ENCODE results near the gene RPTOR.

RPTOR gene

GRCh38 chr17:80902197-80902962 lies 357.7 kb downstream of the RPTOR start:
- DNase-seq = no peak

GRCh38 chr17:80902963-80903611 lies 358.4 kb downstream of the RPTOR start:
- no peak for DNase-seq

GRCh38 chr17:80904036-80904753 lies 359.6 kb downstream of the RPTOR start:
- no peak for DNase-seq

DNA sequence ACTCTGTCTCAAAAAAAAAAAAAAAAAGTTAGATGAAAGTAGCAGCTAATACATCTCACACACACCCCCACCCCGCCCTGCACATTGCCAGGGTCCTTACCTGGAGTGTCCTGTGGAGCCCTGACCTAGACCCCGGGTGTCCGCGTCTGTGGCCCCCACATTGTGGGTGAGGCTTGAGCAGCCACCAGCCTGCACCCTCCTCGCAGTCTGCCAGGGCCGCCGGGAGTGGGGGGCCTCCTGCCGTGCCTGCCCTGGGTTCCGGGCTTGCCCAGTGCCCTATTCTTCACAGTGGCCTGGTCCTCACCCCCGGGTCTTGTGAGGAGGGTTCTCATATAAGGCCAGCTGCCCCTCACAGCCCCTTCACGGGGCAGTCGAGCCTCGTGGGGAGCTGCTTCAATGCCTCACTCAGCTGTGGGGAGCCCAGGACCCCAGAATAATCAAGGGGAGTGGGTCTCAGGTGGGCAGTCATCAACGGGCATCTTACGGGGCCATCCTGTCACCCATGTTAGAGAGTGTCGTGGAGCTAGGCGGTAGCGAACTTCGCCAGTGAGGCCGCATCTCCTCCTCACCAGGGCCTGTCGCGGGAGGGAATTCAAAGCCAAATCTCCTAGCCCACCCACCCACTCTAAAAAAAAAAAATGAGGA lies 361.1 kb downstream of the RPTOR start:
- DNase-seq = no peak

GRCh38 chr17:80906364-80907259 lies 362.0 kb downstream of the RPTOR start:
- no peak for DNase-seq

GRCh38 chr17:80907281-80907680 lies 362.6 kb downstream of the RPTOR start:
- no peak for DNase-seq

DNA sequence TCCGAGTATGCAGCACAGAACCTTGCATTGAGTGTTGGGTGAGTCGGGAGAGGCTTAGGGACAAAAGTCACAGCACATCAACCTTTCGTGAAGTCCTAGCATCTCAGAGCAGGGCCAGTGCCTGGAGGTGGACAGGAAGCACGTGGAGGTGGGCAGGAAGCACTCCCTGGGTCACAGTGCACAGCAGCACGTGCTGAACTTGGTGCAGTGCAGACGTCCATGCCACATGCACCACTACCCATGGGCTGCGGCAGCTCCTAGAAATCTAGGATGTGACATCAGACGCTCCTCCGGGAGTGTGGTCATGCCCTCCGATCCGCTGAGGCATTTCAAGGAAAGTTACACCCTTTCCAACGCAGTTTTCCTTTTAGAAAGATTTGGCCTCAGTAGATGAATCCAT lies 363.6 kb downstream of the RPTOR start:
- no peak for DNase-seq

- DNase-seq = no peak
Observed at GRCh38 chr17:80908776-80909175, 364.1 kb downstream of the RPTOR start.

GRCh38 chr17:80909635-80910034 lies 365.0 kb downstream of the RPTOR start:
- no peak for DNase-seq

DNA sequence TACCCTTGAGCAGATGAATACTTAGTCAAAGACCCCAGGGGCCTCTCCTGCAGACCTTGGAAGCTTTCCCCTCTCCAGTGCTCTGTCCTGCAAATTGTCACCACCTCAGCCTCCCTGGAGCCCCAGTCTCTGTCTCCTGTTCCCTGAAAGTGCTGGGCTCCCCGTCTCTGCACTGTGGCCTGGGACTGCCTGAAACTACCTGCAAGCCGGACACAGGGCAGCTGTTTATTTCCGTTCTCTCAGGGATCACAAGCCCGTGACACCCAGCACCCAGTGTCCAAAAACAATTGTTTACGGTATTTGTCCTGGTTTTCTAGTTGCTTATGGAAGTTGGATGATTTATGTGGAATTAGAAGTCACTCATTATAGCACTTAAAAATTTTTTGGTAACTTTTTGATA lies 365.4 kb downstream of the RPTOR start:
- DNase-seq = no peak

DNA sequence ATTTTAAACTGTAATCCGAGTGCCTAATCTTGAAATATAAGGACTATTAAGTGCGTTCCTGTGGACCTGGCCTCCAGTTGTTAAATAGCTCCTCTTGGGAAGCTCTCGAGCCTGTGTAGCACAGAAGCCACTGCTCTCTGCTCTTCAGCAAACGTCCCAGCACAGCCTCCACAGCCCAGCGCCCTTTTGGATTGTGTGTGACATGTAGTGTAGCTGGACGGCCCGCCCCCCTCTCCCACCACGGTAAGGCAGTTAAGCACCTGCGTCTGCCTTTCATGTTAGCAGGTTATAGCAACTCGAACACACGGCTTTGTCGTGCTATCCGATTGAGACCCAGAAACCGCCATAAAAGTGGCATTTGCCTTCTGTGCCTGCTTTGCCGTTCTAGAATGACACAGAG lies 367.8 kb downstream of the RPTOR start:
- DNase-seq = no peak

DNA sequence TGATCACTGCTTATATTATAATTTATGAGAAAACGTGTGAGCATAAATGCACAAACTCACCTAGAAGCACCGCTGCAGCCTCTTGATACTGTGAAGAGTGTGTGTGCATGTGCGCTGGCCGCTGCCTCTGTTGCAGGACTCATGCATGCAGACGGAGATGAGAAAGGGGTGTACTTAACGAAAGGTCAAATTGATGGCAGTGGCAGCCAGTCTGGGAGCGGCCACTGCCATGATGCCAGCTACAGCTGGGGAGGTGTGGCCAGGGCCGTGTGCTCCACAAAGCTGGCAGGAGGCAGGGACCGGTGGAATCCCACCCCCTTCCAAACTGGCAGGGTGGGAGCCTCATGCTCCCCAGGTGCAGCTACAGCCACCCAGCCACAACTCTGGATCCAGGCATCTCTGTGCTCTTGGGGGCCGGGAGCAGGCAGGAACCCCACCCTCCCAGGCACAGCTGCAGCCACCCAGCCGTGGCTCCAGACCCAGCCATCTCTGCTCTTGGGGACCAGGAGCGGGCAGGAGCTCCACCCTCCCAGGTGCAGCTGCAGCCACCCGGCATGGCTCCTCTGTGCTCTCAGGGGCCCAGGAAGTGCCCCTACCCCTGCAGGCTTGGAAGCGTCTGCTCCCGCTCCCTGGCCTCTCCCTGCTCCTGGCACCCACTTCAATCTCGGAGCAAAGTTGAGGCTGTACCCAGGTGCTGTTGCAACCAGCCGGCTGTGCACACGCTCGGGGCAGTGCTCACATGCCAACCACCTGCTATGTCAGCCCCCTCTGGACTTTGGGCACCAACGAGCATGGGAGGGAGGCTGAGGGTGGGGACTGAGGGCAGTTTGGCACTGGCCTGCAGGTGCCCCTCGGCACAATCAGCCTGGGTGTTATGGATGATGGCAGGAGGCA lies 369.5 kb downstream of the RPTOR start:
- DNase-seq = no peak

- DNase-seq = no peak
Observed at GRCh38 chr17:80916246-80916645, 371.6 kb downstream of the RPTOR start.

GRCh38 chr17:80917716-80918560 lies 373.3 kb downstream of the RPTOR start:
- no peak for DNase-seq

- no peak for DNase-seq
Observed at GRCh38 chr17:80918731-80919130, 374.1 kb downstream of the RPTOR start.

DNA sequence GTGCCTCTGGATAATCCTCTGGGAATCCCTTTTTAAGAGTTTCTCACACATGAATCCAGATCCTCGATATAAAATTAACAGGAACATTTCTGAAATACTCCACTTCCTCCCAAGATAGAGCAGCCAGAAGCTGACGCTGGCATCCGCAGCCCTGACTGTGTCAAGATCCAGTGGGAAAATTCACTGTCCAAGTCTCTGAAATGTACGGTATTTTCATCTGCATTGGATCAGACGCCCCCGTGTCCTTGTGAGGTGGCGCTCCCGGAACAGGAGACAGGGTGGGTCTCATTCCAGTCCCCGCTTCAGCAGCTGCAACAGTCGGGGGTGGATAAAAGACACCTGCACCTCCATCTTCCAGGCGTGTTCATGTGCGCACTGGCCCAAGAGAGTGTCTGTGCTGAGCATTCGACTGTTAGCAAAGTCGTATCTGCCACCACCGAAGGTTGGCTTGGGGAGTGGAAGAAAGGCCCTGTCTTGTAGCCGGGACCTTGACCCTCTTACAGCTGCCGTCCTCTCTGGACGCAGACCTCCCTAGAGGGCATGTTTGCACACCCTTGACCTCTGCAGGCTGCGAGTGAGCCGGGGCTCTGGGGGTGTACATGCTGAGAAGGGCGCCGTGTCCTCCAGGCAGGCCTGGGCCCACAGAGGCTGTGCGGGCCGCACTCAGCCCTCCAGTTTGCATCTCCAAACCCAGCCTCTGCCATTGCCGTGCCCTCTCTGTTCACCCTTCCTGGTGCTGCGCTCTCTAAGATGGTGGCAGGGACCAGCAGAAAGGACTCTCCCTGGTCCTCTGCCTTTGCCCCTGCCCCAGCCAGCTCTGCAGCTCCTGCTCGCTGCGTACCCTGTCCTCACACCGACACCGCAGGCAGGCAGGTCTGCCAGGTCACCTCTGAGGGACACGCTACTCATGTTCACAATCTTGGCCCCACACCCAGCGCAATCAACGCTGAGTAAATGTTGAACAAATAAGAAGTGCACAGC lies 375.0 kb downstream of the RPTOR start:
- no peak for DNase-seq

DNA sequence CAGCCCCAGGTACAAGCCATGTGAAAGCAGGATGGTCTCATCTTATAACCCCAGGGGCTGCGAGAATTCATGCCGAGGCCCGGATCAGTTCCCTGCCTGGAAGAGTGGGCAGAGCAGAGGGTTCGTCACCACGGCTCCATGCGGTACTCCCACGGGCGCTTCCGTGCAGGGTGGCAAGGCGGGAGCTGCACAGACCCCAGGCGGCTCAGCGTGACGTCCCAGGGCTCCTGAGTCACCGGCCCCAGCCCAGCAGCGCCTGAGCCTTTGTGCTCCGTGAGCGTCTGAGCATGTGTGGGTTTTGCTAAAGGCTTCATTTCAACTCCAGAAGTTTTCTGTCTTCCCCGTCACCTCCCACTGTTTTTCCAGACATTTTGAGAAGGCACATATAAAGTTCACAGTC lies 375.8 kb downstream of the RPTOR start:
- DNase-seq = no peak

DNA sequence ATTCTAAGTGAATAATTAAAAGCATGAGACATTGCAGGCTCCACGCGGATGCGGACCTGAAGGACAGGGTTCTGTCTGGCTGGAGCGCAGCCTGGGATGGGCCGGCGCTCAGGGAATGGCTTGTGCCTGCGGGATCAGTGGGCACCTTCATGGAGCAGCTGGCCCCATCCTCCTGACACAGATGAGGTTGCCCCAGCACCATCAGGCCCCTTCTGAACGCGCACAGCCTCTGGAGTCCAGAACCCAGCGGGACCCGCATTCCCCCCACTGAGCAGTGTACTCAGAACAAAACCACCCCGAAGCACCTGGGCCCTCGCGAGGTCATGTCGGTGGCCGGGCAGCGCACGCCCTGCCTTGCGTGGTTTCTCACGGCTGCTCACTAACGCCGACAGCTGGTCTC lies 376.5 kb downstream of the RPTOR start:
- DNase-seq = no peak

Data from CD4-positive, alpha-beta T cell treated with Interleukin-1 beta for 1 hour (primary cell).